Prostate gland (tissue), 2 donors: Measurements from ENCODE around the gene ST3GAL2. TPM values are rescaled to one million over a fixed set of nuclear protein-coding genes. Genes with fewer than 3 reads are reported as not detected.

Experiments
- DNase-seq: peaks from one replicate; pipeline ENCODE4 v3.0.0-alpha.2; 2019; ENCODE audit warnings: low spot score
- H3K27ac ChIP-seq, 2 donors: fragments of 200-600 bp; sonication (generic); 2 replicates each; pipeline ENCODE4 v1.5.1; 2017 to 2019
- H3K27me3 ChIP-seq: fragments of 200-600 bp; sonication (generic); replicated peaks from 2 replicates; pipeline ENCODE4 v1.5.1; 2019; ENCODE audit not compliant: insufficient read depth
- H3K36me3 ChIP-seq, 2 donors: fragments of 200-600 bp; sonication (generic); 1 replicate in 1 of 2; 2 replicates in 1 of 2; pipeline versions ENCODE4 v1.5.1 to v1.8.1; 2017 to 2019
- H3K4me1 ChIP-seq: fragments of 200-600 bp; sonication (generic); replicated peaks from 2 replicates; pipeline ENCODE4 v1.5.1; 2019
- H3K4me3 ChIP-seq, 2 donors: fragments of 200-600 bp; sonication (generic); 2 replicates each; pipeline ENCODE4 v1.5.1; 2017 to 2019
- H3K9me3 ChIP-seq: fragments of 200-600 bp; sonication (generic); 2 replicates; pipeline ENCODE4 v1.5.1; 2017
- CTCF ChIP-seq, 4 experiments: fragments of 200-600 bp in 2 of 4; fragments of 450-650 bp in 2 of 4; sonication (generic) in 2 of 4; IDR thresholded peaks; 1 replicate in 3 of 4; 2 replicates in 1 of 4; pipeline ENCODE4 v1.5.1; 2016 to 2019; ENCODE audit warnings: antibody characterized with exemption in 4 of 4, mild to moderate bottlenecking in 2 of 4, moderate library complexity in 2 of 4
- POLR2A ChIP-seq: fragments of 450-650 bp; IDR thresholded peaks from one replicate; pipeline ENCODE4 v1.6.1; 2016; ENCODE audit warnings: antibody characterized with exemption, mild to moderate bottlenecking
- POLR2AphosphoS5 ChIP-seq: sonication (generic); formaldehyde crosslinking; IDR thresholded peaks from one replicate; pipeline ENCODE4 v1.6.1; 2017; ENCODE audit warnings: antibody characterized with exemption
- WGBS: methylation state at CpG from one replicate; pipeline ENCODE4 v1.1.5; 2018; 5-methylcytosine and 5-hydroxymethylcytosine counted together
- intact Hi-C: fragments of 100-400 bp; cut with DNase I; formaldehyde crosslinking; loops from one replicate; pipeline ENCODE4 v1.14.2; 2022
- total RNA-seq, 2 donors: library from RNA; depleted of rRNA; stranded (reverse); fragments of >200 nt; gene quantifications; one replicate each; pipeline ENCODE4 v1.1.0, GENCODE V29; 2016

Gene ST3GAL2
- total RNA-seq, 2 donors from 2014 or later = 8.7 to 54.5 TPM

- intact Hi-C loops = no loop called here
- no peaks in the 10 kb centered on the region for H3K36me3 ChIP-seq
- H3K9me3 ChIP-seq = no peaks in the 10 kb centered on the region
- H3K27ac ChIP-seq = no peak overlapping the region
- DNase-seq = no peak
- 94% methylated on average over 8 of the region's 8 CpGs for WGBS
- H3K4me1 ChIP-seq = no peaks in the 10 kb centered on the region
- no peaks in the 10 kb centered on the region for H3K27me3 ChIP-seq
- no peak overlapping the region for H3K4me3 ChIP-seq
- TF ChIP-seq POLR2A (no peak), POLR2AphosphoS5 (no peak)
These were observed 28.7 kb upstream of the ST3GAL2 start for GRCh38 chr16:70467608-70468007.

GRCh38 chr16:70467113-70467512 lies 28.2 kb upstream of the ST3GAL2 start:
- intact Hi-C loops = no loop called here

GRCh38 chr16:70466805-70467076 lies 27.8 kb upstream of the ST3GAL2 start:
- no peaks in the 10 kb centered on the region for H3K9me3 ChIP-seq
- H3K36me3 ChIP-seq = no peaks in the 10 kb centered on the region
- no peaks in the 10 kb centered on the region for H3K4me1 ChIP-seq
- TF ChIP-seq CTCF (IDR thresholded peaks at IDR 0.05) = no peak
- H3K4me3 ChIP-seq = no peak overlapping the region
- intact Hi-C loops = no loop called here
- no peak overlapping the region for H3K27ac ChIP-seq
- DNase-seq = no peak
- no peaks in the 10 kb centered on the region for H3K27me3 ChIP-seq
- WGBS = 69% methylated on average over 7 of the region's 7 CpGs

More at GRCh38 chr16:70467113-70467512, 28.2 kb upstream of the ST3GAL2 start:
- WGBS = 84% methylated on average over 11 of the region's 11 CpGs
- no peak for DNase-seq
- Histone ChIP-seq H3K27ac (no peak overlapping the region), H3K27me3 (no peaks in the 10 kb centered on the region), H3K36me3 (no peaks in the 10 kb centered on the region), H3K9me3 (no peaks in the 10 kb centered on the region), H3K4me1 (no peaks in the 10 kb centered on the region), H3K4me3 (no peak overlapping the region)
- no peak for TF ChIP-seq POLR2AphosphoS5
- TF ChIP-seq POLR2A = no peak
- TF ChIP-seq CTCF (IDR thresholded peaks at IDR 0.05) = no peak

GRCh38 chr16:70465999-70466804 lies 27.3 kb upstream of the ST3GAL2 start:
- no peaks in the 10 kb centered on the region for H3K4me1 ChIP-seq
- no peak overlapping the region for H3K4me3 ChIP-seq
- no peak overlapping the region for H3K27ac ChIP-seq
- intact Hi-C loops = no loop called here
- H3K36me3 ChIP-seq = no peaks in the 10 kb centered on the region
- TF ChIP-seq POLR2A = no peak
- TF ChIP-seq POLR2AphosphoS5 = no peak
- no peak for TF ChIP-seq CTCF (IDR thresholded peaks at IDR 0.05)
- H3K27me3 ChIP-seq = no peaks in the 10 kb centered on the region
- H3K9me3 ChIP-seq = no peaks in the 10 kb centered on the region
- 88% methylated on average over 13 of the region's 13 CpGs for WGBS
- no peak for DNase-seq

- DNase-seq = no peak
- H3K4me3 ChIP-seq = no peak overlapping the region
- no peak overlapping the region for H3K27ac ChIP-seq
- 82% methylated on average over 2 of the region's 2 CpGs for WGBS
- no peaks in the 10 kb centered on the region for H3K4me1 ChIP-seq
- no peaks in the 10 kb centered on the region for H3K9me3 ChIP-seq
- TF ChIP-seq POLR2AphosphoS5 = no peak
- no peak for TF ChIP-seq CTCF (IDR thresholded peaks at IDR 0.05)
- TF ChIP-seq POLR2A = no peak
- H3K36me3 ChIP-seq = no peaks in the 10 kb centered on the region
- H3K27me3 ChIP-seq = no peaks in the 10 kb centered on the region
- intact Hi-C loops = no loop called here
These were observed 24.3 kb upstream of the ST3GAL2 start for GRCh38 chr16:70463235-70463634.
